ENCODE results near the gene CLPSL1. TPM values are rescaled to one million over a fixed set of nuclear protein-coding genes. Genes with fewer than 3 reads are reported as not detected.

Gene CLPSL1
- total and polyA plus RNA-seq, 2 experiments from 2014 or later = not detected

GRCh38 chr6:35737413-35738211, 43.2 kb upstream of the CLPSL1 start:
- DNase-seq (ENCODE audit: low spot score) = peak; percentile 36
- H2AFZ ChIP-seq = peak overlapping the region; percentile 53; the same call in 1 of the 2 replicates

More at GRCh38 chr6:35737413-35738211, 43.2 kb upstream of the CLPSL1 start:
- Histone ChIP-seq H3K4me1 (ENCODE audit: insufficient read depth) (peaks cover 37% of the 10 kb centered on the region), H3F3A (replicated peaks; ENCODE audit: low read depth) (peaks cover 20% of the 10 kb centered on the region), H3K79me2 (replicated peaks; ENCODE audit: insufficient read depth) (no peaks in the 10 kb centered on the region), H3K36me3 (ENCODE audit: insufficient read depth) (no peaks in the 10 kb centered on the region; the same call in 1 of the 2 replicates), H3K4me3 (no peak overlapping the region), H3K9me2 (ENCODE audit: insufficient read depth) (no peaks in the 10 kb centered on the region), H3K4me2 (no peak overlapping the region), H4K20me1 (replicated peaks; ENCODE audit: insufficient read depth) (no peaks in the 10 kb centered on the region), H3K27ac (ENCODE audit: low read depth) (no peak overlapping the region), H3K27me3 (ENCODE audit: insufficient read depth) (no peaks in the 10 kb centered on the region)
- no peak for TF ChIP-seq STAT1 (IDR thresholded peaks at IDR 0.05; ENCODE audit: unreplicated experiment)
- no peak for TF ChIP-seq REST (IDR thresholded peaks at IDR 0.05; ENCODE audit: unreplicated experiment)
- no peak for TF ChIP-seq ZNF331 (CRISPR knock-in tag; IDR thresholded peaks at IDR 0.05; ENCODE audit: low read depth)
- peak; percentile 58 to 65 for TF ChIP-seq CTCF (conservative IDR thresholded peaks at IDR 0.05; ENCODE audit: low read depth in 2 of 2)
- Mint-ChIP-seq H3K9me3 (no peaks in the 10 kb centered on the region; the same call in 2 of the 3 replicates), H3K4me3 (no peak overlapping the region), H3K27ac (no peak overlapping the region; the same call in 1 of the 2 replicates), H3K36me3 (ENCODE audit: low read depth) (no peaks in the 10 kb centered on the region; the same call in 2 of the 3 replicates), H3K27me3 (ENCODE audit: insufficient read depth, low read depth, poor library complexity) (peaks cover 11% of the 10 kb centered on the region), H3K4me1 (peaks cover 53% of the 10 kb centered on the region)
- ATAC-seq = no peak

Measured in GM23338 (cell line).